IPS-15b (cell line): Measurements from ENCODE around the gene PPARGC1A.

Experiments
- H3K27me3 ChIP-seq: one replicate; pipeline ENCODE4 v1.6.1; 2013; ENCODE audit warnings: low read length; ENCODE audit not compliant: control insufficient read depth, insufficient read depth
- H3K36me3 ChIP-seq: one replicate; pipeline ENCODE4 v1.6.1; 2013; ENCODE audit warnings: low read length; ENCODE audit not compliant: control insufficient read depth, insufficient read depth
- H3K4me1 ChIP-seq: one replicate; pipeline ENCODE4 v1.6.1; 2013; ENCODE audit warnings: mild to moderate bottlenecking, low read length; ENCODE audit not compliant: control insufficient read depth, insufficient read depth
- H3K4me3 ChIP-seq: one replicate; pipeline ENCODE4 v1.5.1; 2013; ENCODE audit warnings: low read depth, low read length
- H3K9ac ChIP-seq: one replicate; pipeline ENCODE4 v1.6.1; 2013; ENCODE audit warnings: low read depth, mild to moderate bottlenecking, low read length
- H3K9me3 ChIP-seq: one replicate; pipeline ENCODE4 v1.6.1; 2013; ENCODE audit warnings: mild to moderate bottlenecking, low read length; ENCODE audit not compliant: control insufficient read depth, insufficient read depth

The PPARGC1A gene

GRCh38 chr4:23904639-23905071, 14.8 kb upstream of the PPARGC1A start:
- Histone ChIP-seq H3K36me3 (no peaks in the 10 kb centered on the region), H3K9ac (no peak overlapping the region), H3K4me1 (no peaks in the 10 kb centered on the region), H3K27me3 (no peaks in the 10 kb centered on the region), H3K4me3 (no peak overlapping the region), H3K9me3 (no peaks in the 10 kb centered on the region)

- H3K4me3 ChIP-seq: no peak overlapping the region
- H3K36me3 ChIP-seq: no peaks in the 10 kb centered on the region
- H3K27me3 ChIP-seq: no peaks in the 10 kb centered on the region
- no peaks in the 10 kb centered on the region for H3K9me3 ChIP-seq
- no peaks in the 10 kb centered on the region for H3K4me1 ChIP-seq
- no peak overlapping the region for H3K9ac ChIP-seq
These were observed 14.1 kb upstream of the PPARGC1A start for GRCh38 chr4:23903859-23904438.

GRCh38 chr4:23902222-23902804, 12.5 kb upstream of the PPARGC1A start:
- Histone ChIP-seq H3K9me3 (no peaks in the 10 kb centered on the region), H3K4me1 (no peaks in the 10 kb centered on the region), H3K36me3 (no peaks in the 10 kb centered on the region), H3K27me3 (no peaks in the 10 kb centered on the region), H3K4me3 (no peak overlapping the region), H3K9ac (no peak overlapping the region)

- Histone ChIP-seq H3K27me3 (no peaks in the 10 kb centered on the region), H3K4me1 (no peaks in the 10 kb centered on the region), H3K9ac (no peak overlapping the region), H3K9me3 (no peaks in the 10 kb centered on the region), H3K4me3 (no peak overlapping the region), H3K36me3 (no peaks in the 10 kb centered on the region)
These were observed 10.8 kb upstream of the PPARGC1A start for GRCh38 chr4:23900636-23901035.

- Histone ChIP-seq H3K4me1 (no peaks in the 10 kb centered on the region), H3K36me3 (no peaks in the 10 kb centered on the region), H3K9me3 (no peaks in the 10 kb centered on the region), H3K4me3 (no peak overlapping the region), H3K9ac (no peak overlapping the region), H3K27me3 (no peaks in the 10 kb centered on the region)
These were observed 9.7 kb upstream of the PPARGC1A start for GRCh38 chr4:23899565-23899964.

- no peak overlapping the region for H3K9ac ChIP-seq
- H3K4me3 ChIP-seq: no peak overlapping the region
- no peaks in the 10 kb centered on the region for H3K27me3 ChIP-seq
These were observed 7.8 kb upstream of the PPARGC1A start for GRCh38 chr4:23897564-23898109.

GRCh38 chr4:23894021-23894420, 4.2 kb upstream of the PPARGC1A start:
- H3K4me3 ChIP-seq: no peak overlapping the region
- no peaks in the 10 kb centered on the region for H3K9me3 ChIP-seq
- H3K4me1 ChIP-seq: peaks cover 5% of the 10 kb centered on the region
- H3K9ac ChIP-seq: no peak overlapping the region
- no peaks in the 10 kb centered on the region for H3K36me3 ChIP-seq
- peaks cover 15% of the 10 kb centered on the region for H3K27me3 ChIP-seq

More at GRCh38 chr4:23897564-23898109, 7.8 kb upstream of the PPARGC1A start:
- Histone ChIP-seq H3K9me3 (no peaks in the 10 kb centered on the region), H3K4me1 (no peaks in the 10 kb centered on the region), H3K36me3 (no peaks in the 10 kb centered on the region)

GRCh38 chr4:23891064-23891421, 1.2 kb upstream of the PPARGC1A start:
- no peak overlapping the region for H3K4me3 ChIP-seq
- H3K36me3 ChIP-seq: no peaks in the 10 kb centered on the region
- H3K4me1 ChIP-seq: peaks cover 20% of the 10 kb centered on the region
- no peaks in the 10 kb centered on the region for H3K9me3 ChIP-seq
- no peak overlapping the region for H3K9ac ChIP-seq
- H3K27me3 ChIP-seq: peaks cover 28% of the 10 kb centered on the region

GRCh38 chr4:23890369-23891063, 669 bp upstream of the PPARGC1A start:
- H3K4me3 ChIP-seq: peak overlapping the region; percentile 67
- no peak overlapping the region for H3K9ac ChIP-seq
- no peaks in the 10 kb centered on the region for H3K9me3 ChIP-seq
- no peaks in the 10 kb centered on the region for H3K36me3 ChIP-seq
- H3K27me3 ChIP-seq: peaks cover 28% of the 10 kb centered on the region
- H3K4me1 ChIP-seq: peaks cover 26% of the 10 kb centered on the region

GRCh38 chr4:23889391-23889790, 456 bp downstream of the PPARGC1A start:
- Histone ChIP-seq H3K27me3 (peaks cover 28% of the 10 kb centered on the region), H3K4me3 (peak overlapping the region; percentile 67), H3K4me1 (peaks cover 27% of the 10 kb centered on the region), H3K9ac (no peak overlapping the region), H3K9me3 (no peaks in the 10 kb centered on the region), H3K36me3 (no peaks in the 10 kb centered on the region)

GRCh38 chr4:23888421-23889319, 1.2 kb downstream of the PPARGC1A start:
- no peaks in the 10 kb centered on the region for H3K36me3 ChIP-seq
- H3K9ac ChIP-seq: no peak overlapping the region
- peaks cover 27% of the 10 kb centered on the region for H3K4me1 ChIP-seq
- H3K9me3 ChIP-seq: no peaks in the 10 kb centered on the region
- H3K27me3 ChIP-seq: peaks cover 28% of the 10 kb centered on the region
- peak overlapping the region; percentile 67 for H3K4me3 ChIP-seq
